ENCODE data around the gene ADAMTSL1.
A peak's percentile ranks its signal among the peaks of the same experiment; 100 is the strongest.

ADAMTSL1 gene

GRCh38 chr9:18555105-18555883 lies 81.3 kb downstream of the ADAMTSL1 start:
- no peak for DNase-seq

GRCh38 chr9:18564018-18564880 lies 90.3 kb downstream of the ADAMTSL1 start:
- no peak for DNase-seq

GRCh38 chr9:18566121-18566520 lies 92.2 kb downstream of the ADAMTSL1 start:
- DNase-seq: peak; percentile 77

- peak; percentile 30 for DNase-seq
These were observed 95.0 kb downstream of the ADAMTSL1 start for GRCh38 chr9:18568973-18569372.

- no peak for DNase-seq
These were observed 96.1 kb downstream of the ADAMTSL1 start for GRCh38 chr9:18569941-18570630.

GRCh38 chr9:18573021-18573556 lies 99.1 kb downstream of the ADAMTSL1 start:
- DNase-seq: no peak

GRCh38 chr9:18575686-18576085 lies 101.7 kb downstream of the ADAMTSL1 start:
- DNase-seq: no peak

GRCh38 chr9:18579536-18579935 lies 105.6 kb downstream of the ADAMTSL1 start:
- DNase-seq: no peak

GRCh38 chr9:18580151-18580550 lies 106.2 kb downstream of the ADAMTSL1 start:
- DNase-seq: peak; percentile 36

GRCh38 chr9:18585996-18586395 lies 112.0 kb downstream of the ADAMTSL1 start:
- no peak for DNase-seq

GRCh38 chr9:18588002-18588401 lies 114.0 kb downstream of the ADAMTSL1 start:
- DNase-seq: peak; percentile 74

- no peak for DNase-seq
These were observed 117.3 kb downstream of the ADAMTSL1 start for GRCh38 chr9:18591261-18591660.

- DNase-seq: no peak
These were observed 120.9 kb downstream of the ADAMTSL1 start for GRCh38 chr9:18594837-18595236.

GRCh38 chr9:18595597-18595996 lies 121.6 kb downstream of the ADAMTSL1 start:
- DNase-seq: no peak

- peak; percentile 80 for DNase-seq
These were observed 123.0 kb downstream of the ADAMTSL1 start for GRCh38 chr9:18596920-18597319.

- DNase-seq: no peak
These were observed 125.0 kb downstream of the ADAMTSL1 start for GRCh38 chr9:18598969-18599368.

GRCh38 chr9:18601026-18601425 lies 127.1 kb downstream of the ADAMTSL1 start:
- no peak for DNase-seq

GRCh38 chr9:18601956-18602355 lies 128.0 kb downstream of the ADAMTSL1 start:
- DNase-seq: peak; percentile 50

GRCh38 chr9:18604767-18605730 lies 131.1 kb downstream of the ADAMTSL1 start:
- no peak for DNase-seq

GRCh38 chr9:18605766-18606180 lies 131.8 kb downstream of the ADAMTSL1 start:
- peak; percentile 20 for DNase-seq

GRCh38 chr9:18606281-18606680 lies 132.3 kb downstream of the ADAMTSL1 start:
- DNase-seq: no peak

- peak; percentile 39 for DNase-seq
These were observed 132.9 kb downstream of the ADAMTSL1 start for GRCh38 chr9:18606846-18607245.
